CD14-positive monocyte (primary cell): ENCODE data around the gene LRRFIP1. TPM values are rescaled to one million over a fixed set of nuclear protein-coding genes. Genes with fewer than 3 reads are reported as not detected.

Source experiments
- DNase-seq, 3 donors: peaks; one replicate each; pipeline ENCODE4 v3.0.0-alpha.2; 2011 to 2022
- H2AFZ ChIP-seq: 2 replicates; pipeline ENCODE4 v1.6.0; 2012; ENCODE audit warnings: mild to moderate bottlenecking, low read depth, low read length, inconsistent platforms; ENCODE audit not compliant: insufficient read depth, poor library complexity, severe bottlenecking
- H3K27ac ChIP-seq, 2 donors: 1 replicate in 1 of 2; 2 replicates in 1 of 2; pipeline ENCODE4 v1.5.1; 2012 to 2013; ENCODE audit warnings: low read length in 2 of 2, control low read depth in 1 of 2, inconsistent platforms in 1 of 2, low read depth in 1 of 2, mild to moderate bottlenecking in 1 of 2
- H3K27me3 ChIP-seq, 2 donors: one replicate each; pipeline versions ENCODE4 v1.6.0 to v1.6.1; 2011 to 2013; ENCODE audit warnings: low read length in 2 of 2; ENCODE audit not compliant: control insufficient read depth in 2 of 2, insufficient read depth in 2 of 2
- H3K36me3 ChIP-seq, 2 donors: replicated peaks in 1 of 2; 1 replicate in 1 of 2; 2 replicates in 1 of 2; pipeline versions ENCODE4 v1.5.1 to v1.6.1; 2012 to 2013; ENCODE audit warnings: low read length in 2 of 2, control low read depth in 1 of 2, inconsistent platforms in 1 of 2, mild to moderate bottlenecking in 1 of 2; ENCODE audit not compliant: insufficient read depth in 2 of 2, control insufficient read depth in 1 of 2
- H3K4me1 ChIP-seq, 2 donors: 1 replicate in 1 of 2; 2 replicates in 1 of 2; pipeline versions ENCODE4 v1.5.1 to v1.6.1; 2012 to 2013; ENCODE audit warnings: low read length in 2 of 2, control low read depth in 1 of 2, inconsistent platforms in 1 of 2, mild to moderate bottlenecking in 1 of 2, moderate library complexity in 1 of 2; ENCODE audit not compliant: insufficient read depth in 2 of 2, control insufficient read depth in 1 of 2
- H3K4me2 ChIP-seq: replicated peaks from 2 replicates; pipeline ENCODE3; 2012; ENCODE audit warnings: low read length, moderate library complexity, mild to moderate bottlenecking; ENCODE audit not compliant: poor library complexity, severe bottlenecking; ENCODE audit errors: extremely low read depth
- H3K4me3 ChIP-seq, 3 experiments: fragments of 200-600 bp in 1 of 3; sonication (generic) in 1 of 3; replicated peaks in 1 of 3; 1 replicate in 2 of 3; 2 replicates in 1 of 3; pipeline ENCODE4 v1.5.1; 2011 to 2013; ENCODE audit warnings: low read length in 3 of 3, mild to moderate bottlenecking in 3 of 3, control low read depth in 2 of 3, low read depth in 2 of 3, inconsistent platforms in 1 of 3, moderate library complexity in 1 of 3
- H3K79me2 ChIP-seq: 2 replicates; pipeline ENCODE4 v1.6.0; 2012; ENCODE audit warnings: mild to moderate bottlenecking, control low read depth, inconsistent platforms, low read length, moderate library complexity; ENCODE audit not compliant: insufficient read depth
- H3K9ac ChIP-seq: 2 replicates; pipeline ENCODE4 v1.6.0; 2017; ENCODE audit warnings: low read length, mild to moderate bottlenecking; ENCODE audit not compliant: insufficient read depth, poor library complexity, severe bottlenecking
- H3K9me3 ChIP-seq, 2 donors: replicated peaks in 1 of 2; 1 replicate in 1 of 2; 2 replicates in 1 of 2; pipeline versions ENCODE4 v1.5.1 to v1.6.1; 2012 to 2013; ENCODE audit warnings: low read length in 2 of 2, control low read depth in 1 of 2; ENCODE audit not compliant: control insufficient read depth in 1 of 2, insufficient read depth in 1 of 2
- H4K20me1 ChIP-seq: 2 replicates; pipeline ENCODE4 v1.6.0; 2012; ENCODE audit warnings: mild to moderate bottlenecking, low read length, control low read depth, moderate library complexity; ENCODE audit not compliant: insufficient read depth
- H3K27ac Mint-ChIP-seq, 7 donors: one replicate each; pipeline ENCODE4 v1.8.0; 2020; ENCODE audit warnings: mild to moderate bottlenecking in 7 of 7, mixed read lengths in 7 of 7, moderate library complexity in 6 of 7, inconsistent platforms in 2 of 7
- H3K27me3 Mint-ChIP-seq, 3 donors: one replicate each; pipeline ENCODE4 v1.8.0; 2021 to 2022; ENCODE audit warnings: low read depth in 3 of 3, mild to moderate bottlenecking in 3 of 3, mixed read lengths in 3 of 3, moderate library complexity in 3 of 3, inconsistent platforms in 1 of 3
- H3K36me3 Mint-ChIP-seq, 2 donors: one replicate each; pipeline ENCODE4 v1.8.0; 2020; ENCODE audit warnings: mixed read lengths in 2 of 2, inconsistent platforms in 1 of 2, mild to moderate bottlenecking in 1 of 2
- H3K4me1 Mint-ChIP-seq: one replicate; pipeline ENCODE4 v1.8.0; 2020; ENCODE audit warnings: mild to moderate bottlenecking, mixed read lengths
- H3K4me3 Mint-ChIP-seq, 2 donors: one replicate each; pipeline ENCODE4 v1.8.0; 2020; ENCODE audit warnings: mild to moderate bottlenecking in 2 of 2, mixed read lengths in 2 of 2, moderate library complexity in 1 of 2
- H3K9me3 Mint-ChIP-seq, 7 donors: one replicate each; pipeline ENCODE4 v1.8.0; 2020 to 2022; ENCODE audit warnings: mixed read lengths in 7 of 7, mild to moderate bottlenecking in 6 of 7, moderate library complexity in 6 of 7, inconsistent platforms in 2 of 7
- WGBS: methylation state at CpG from one replicate; pipeline ENCODE4 v1.1.5; 2013; ENCODE audit warnings: missing lambda C conversion rate; ENCODE audit not compliant: insufficient coverage; 5-methylcytosine and 5-hydroxymethylcytosine counted together
- intact Hi-C, 2 donors: fragments of 100-400 bp; cut with micrococcal nuclease; formaldehyde crosslinking; loops; one replicate each; pipeline versions ENCODE4 v1.15.0 to v1.15.1; 2023
- polyA plus RNA-seq, 3 donors: library from polyadenylated mRNA; depleted of rRNA in 1 of 3; unstranded in 2 of 3; stranded (reverse) in 1 of 3; fragments of 300-500 nt in 2 of 3; fragments of >200 nt in 1 of 3; fragmentation: Illumina TruSeq in 2 of 3; gene quantifications; 1 replicate in 2 of 3; 2 replicates in 1 of 3; pipeline ENCODE4 v1.2.3, GENCODE V29; 2012 to 2021
- TF ChIP-seq, protein P1 (sequence below): fragments of 200-600 bp; IDR thresholded peaks from one replicate; pipeline ENCODE4 v1.8.0; 2022; ENCODE audit warnings: antibody characterized with exemption, mild to moderate bottlenecking

The LRRFIP1 gene
- polyA plus RNA-seq, 3 donors = 67.3 to 148 (median 98.3) TPM

DNA sequence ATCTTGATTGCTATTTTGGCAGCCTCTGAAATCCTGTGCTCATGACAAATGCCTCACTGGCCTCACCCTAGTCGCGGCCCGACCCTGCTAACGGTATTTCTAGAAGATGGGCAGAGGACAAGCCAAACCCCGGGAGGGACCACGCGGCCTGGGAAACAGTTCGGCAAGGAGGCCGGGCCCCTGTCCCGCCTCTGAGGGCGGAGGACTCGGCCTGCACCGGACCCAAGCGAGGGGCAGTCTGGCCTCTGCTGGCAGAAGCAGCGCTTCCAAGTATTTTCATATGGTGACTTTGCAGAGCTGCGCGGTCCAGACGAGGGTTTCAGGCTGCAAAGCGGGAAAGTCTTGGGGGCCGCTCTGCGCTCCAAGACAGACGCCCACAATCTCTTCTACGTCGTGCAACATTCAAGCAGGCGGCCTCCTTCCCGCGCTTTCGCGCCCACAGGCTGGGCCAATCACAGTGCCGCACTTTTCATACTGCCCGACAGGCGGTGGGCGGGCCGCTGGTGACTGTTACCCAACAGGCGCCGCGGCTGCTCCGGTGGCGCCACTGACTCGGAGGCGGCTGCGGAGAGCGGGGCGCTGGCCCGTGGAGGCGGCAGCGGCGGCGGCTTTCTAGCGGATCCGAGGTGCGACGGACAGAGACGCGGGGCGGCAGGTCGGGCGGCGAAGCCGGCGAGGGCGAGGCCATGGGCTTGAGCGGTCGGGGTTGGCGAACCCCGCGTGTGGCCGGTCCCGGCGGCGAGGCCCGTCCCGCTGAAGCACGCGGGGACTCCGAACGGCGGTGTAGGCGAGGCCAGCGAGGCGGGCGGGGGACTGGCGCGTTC, 171.1 kb downstream of the LRRFIP1 start, which contains the start of gene RBM44:
TSS of gene RBM44 (plus strand) at position 544 of the 824 bp plus-strand sequence. CDS start 14,831 bp downstream, outside the sequence.
- no peak within 1 kb of the TSS for H3K27ac ChIP-seq
- H3K36me3 Mint-ChIP-seq = peaks cover 0 to 18% of the 10 kb centered on the region in 2 donors

DNA sequence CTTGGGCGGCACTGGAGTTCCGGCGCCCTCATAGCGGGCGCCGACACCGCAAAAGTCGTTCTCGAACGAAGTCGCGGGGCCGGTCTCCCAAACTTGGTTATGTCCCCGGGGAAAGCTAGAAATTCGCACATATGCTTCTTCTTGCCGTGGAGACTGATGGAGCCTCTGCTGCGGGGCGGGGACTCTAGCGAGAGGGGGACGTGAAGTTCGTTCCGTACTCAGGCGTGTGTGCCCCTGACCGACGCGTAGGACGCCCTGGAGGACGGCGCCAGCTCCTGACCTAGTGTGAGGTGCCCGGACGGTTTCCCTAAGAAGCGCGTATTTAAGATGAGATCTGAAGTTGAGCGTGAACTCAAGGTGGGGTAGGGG, 171.7 kb downstream of the LRRFIP1 start:
- Histone ChIP-seq H3K27me3 (no peaks in the 10 kb centered on the region), H3K4me1 (no peaks in the 10 kb centered on the region), H3K27ac (no peak overlapping the region), H3K9ac (no peak overlapping the region), H3K9me3 (peaks cover 18 to 26% of the 10 kb centered on the region in 2 donors), H3K4me3 (no peak overlapping the region), H4K20me1 (no peaks in the 10 kb centered on the region), H3K79me2 (no peaks in the 10 kb centered on the region), H3K36me3 (no peaks in the 10 kb centered on the region), H2AFZ (no peak overlapping the region), H3K4me2 (no peak overlapping the region)
- DNase-seq = no peak
- WGBS = 93% methylated on average over 34 of the region's 34 CpGs
- H3K9me3 Mint-ChIP-seq = peaks cover 18 to 32% (median 22%) of the 10 kb centered on the region in 7 donors
- no peak overlapping the region for H3K4me3 Mint-ChIP-seq
- peaks cover 1 to 3% (median 1%) of the 10 kb centered on the region in 3 donors for H3K27me3 Mint-ChIP-seq
- H3K4me1 Mint-ChIP-seq = no peaks in the 10 kb centered on the region
- intact Hi-C loops = no loop called here
- no peak overlapping the region for H3K27ac Mint-ChIP-seq
- peaks cover 0 to 18% of the 10 kb centered on the region in 2 donors for H3K36me3 Mint-ChIP-seq
- TF ChIP-seq, protein P1, sequence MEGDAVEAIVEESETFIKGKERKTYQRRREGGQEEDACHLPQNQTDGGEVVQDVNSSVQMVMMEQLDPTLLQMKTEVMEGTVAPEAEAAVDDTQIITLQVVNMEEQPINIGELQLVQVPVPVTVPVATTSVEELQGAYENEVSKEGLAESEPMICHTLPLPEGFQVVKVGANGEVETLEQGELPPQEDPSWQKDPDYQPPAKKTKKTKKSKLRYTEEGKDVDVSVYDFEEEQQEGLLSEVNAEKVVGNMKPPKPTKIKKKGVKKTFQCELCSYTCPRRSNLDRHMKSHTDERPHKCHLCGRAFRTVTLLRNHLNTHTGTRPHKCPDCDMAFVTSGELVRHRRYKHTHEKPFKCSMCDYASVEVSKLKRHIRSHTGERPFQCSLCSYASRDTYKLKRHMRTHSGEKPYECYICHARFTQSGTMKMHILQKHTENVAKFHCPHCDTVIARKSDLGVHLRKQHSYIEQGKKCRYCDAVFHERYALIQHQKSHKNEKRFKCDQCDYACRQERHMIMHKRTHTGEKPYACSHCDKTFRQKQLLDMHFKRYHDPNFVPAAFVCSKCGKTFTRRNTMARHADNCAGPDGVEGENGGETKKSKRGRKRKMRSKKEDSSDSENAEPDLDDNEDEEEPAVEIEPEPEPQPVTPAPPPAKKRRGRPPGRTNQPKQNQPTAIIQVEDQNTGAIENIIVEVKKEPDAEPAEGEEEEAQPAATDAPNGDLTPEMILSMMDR = no peak

More for the DNA sequence above, 171.1 kb downstream of the LRRFIP1 start, which contains the start of gene RBM44:
- H3K9me3 ChIP-seq = peaks cover 18 to 26% of the 10 kb centered on the region in 2 donors
- Mint-ChIP-seq H3K4me3 (no peak within 1 kb of the TSS), H3K4me1 (no peaks in the 10 kb centered on the region), H3K9me3 (peaks cover 18 to 32% (median 22%) of the 10 kb centered on the region in 7 donors), H3K27me3 (peaks cover 1 to 3% (median 1%) of the 10 kb centered on the region in 3 donors), H3K27ac (no peak within 1 kb of the TSS)
- no peak within 1 kb of the TSS for H3K4me2 ChIP-seq
- no peak within 1 kb of the TSS for H3K4me3 ChIP-seq
- H3K4me1 ChIP-seq = no peaks in the 10 kb centered on the region
- TF ChIP-seq, protein P1 = no peak
- H4K20me1 ChIP-seq = no peaks in the 10 kb centered on the region
- no peaks in the 10 kb centered on the region for H3K79me2 ChIP-seq
- no peak within 1 kb of the TSS for H2AFZ ChIP-seq
- DNase-seq = no peak
- H3K27me3 ChIP-seq = no peaks in the 10 kb centered on the region
- intact Hi-C loops = no loop called here
- H3K9ac ChIP-seq = no peak within 1 kb of the TSS
- 92% methylated on average over 82 of the region's 84 CpGs for WGBS
- no peaks in the 10 kb centered on the region for H3K36me3 ChIP-seq
